HepG2 (cell line): ENCODE data around the gene NAA25. TPM values are rescaled to one million over a fixed set of nuclear protein-coding genes. Genes with fewer than 3 reads are reported as not detected.

Experiments used
- AHDC1 ChIP-seq: sonication (generic); formaldehyde crosslinking; IDR thresholded peaks from 2 replicates; pipeline ENCODE4 v1.5.1; 2020; ENCODE audit warnings: mild to moderate bottlenecking, missing genetic modification reagents, borderline replicate concordance
- CENPBD1 ChIP-seq: sonication (generic); formaldehyde crosslinking; IDR thresholded peaks from 2 replicates; pipeline ENCODE4 v1.8.0; 2022; ENCODE audit warnings: missing genetic modification reagents, low read depth, mild to moderate bottlenecking, borderline replicate concordance
- EZH2 ChIP-seq: conservative IDR thresholded peaks from 2 replicates; pipeline ENCODE4 v1.6.1; 2012; ENCODE audit warnings: mild to moderate bottlenecking, low read depth, low read length, moderate library complexity
- HIC2 ChIP-seq: sonication (generic); formaldehyde crosslinking; IDR thresholded peaks from 2 replicates; pipeline ENCODE4 v1.9.0; 2022; ENCODE audit warnings: low read depth, missing genetic modification reagents
- HOXA3 ChIP-seq: sonication (generic); formaldehyde crosslinking; IDR thresholded peaks from 2 replicates; pipeline ENCODE4 v1.5.0; 2020; ENCODE audit warnings: missing genetic modification reagents
- HOXA5 ChIP-seq: sonication (generic); formaldehyde crosslinking; IDR thresholded peaks from 2 replicates; pipeline ENCODE4 v1.4.0; 2020; ENCODE audit warnings: missing genetic modification reagents
- KDM3A ChIP-seq: IDR thresholded peaks from 2 replicates; pipeline ENCODE4 v1.6.1; 2018; ENCODE audit warnings: low read depth, missing compliant biosample characterization
- MED1 ChIP-seq: sonication (generic); formaldehyde crosslinking; IDR thresholded peaks from 2 replicates; pipeline ENCODE4 v1.4.0; 2020; ENCODE audit warnings: missing genetic modification reagents
- MIER2 ChIP-seq: IDR thresholded peaks from 2 replicates; pipeline ENCODE4 v1.6.1; 2016; ENCODE audit warnings: missing biosample characterization, missing genetic modification reagents
- NFE2 ChIP-seq: sonication (generic); formaldehyde crosslinking; IDR thresholded peaks from 2 replicates; pipeline ENCODE4 v1.4.0; 2020; ENCODE audit warnings: missing genetic modification reagents
- PTBP1 ChIP-seq: fragments of 200-400 bp; formaldehyde crosslinking; IDR thresholded peaks from 2 replicates; pipeline ENCODE4 v1.6.1; 2018; ENCODE audit warnings: low read length, low read depth; ENCODE audit not compliant: poor library complexity, severe bottlenecking
- TEAD2 ChIP-seq: sonication (generic); formaldehyde crosslinking; IDR thresholded peaks from 2 replicates; pipeline ENCODE4 v1.9.0; 2021; ENCODE audit warnings: missing genetic modification reagents
- TFAP4 ChIP-seq: sonication (generic); IDR thresholded peaks from 2 replicates; pipeline ENCODE4 v1.6.1; 2016; ENCODE audit warnings: low read depth, borderline replicate concordance
- TFDP2 ChIP-seq: sonication (generic); formaldehyde crosslinking; IDR thresholded peaks from 2 replicates; pipeline ENCODE4 v1.4.0; 2020; ENCODE audit warnings: missing genetic modification reagents
- ZNF235 ChIP-seq: sonication (generic); formaldehyde crosslinking; IDR thresholded peaks from 2 replicates; pipeline ENCODE4 v1.8.1; 2023; ENCODE audit warnings: mild to moderate bottlenecking, missing genetic modification reagents, borderline replicate concordance
- ZNF282 ChIP-seq: fragments of 450-650 bp; IDR thresholded peaks from 2 replicates; pipeline ENCODE4 v1.6.1; 2018; ENCODE audit not compliant: partially characterized antibody
- ZNF326 ChIP-seq: sonication (generic); formaldehyde crosslinking; IDR thresholded peaks from 2 replicates; pipeline ENCODE4 v1.4.0; 2020; ENCODE audit warnings: missing genetic modification reagents, borderline replicate concordance
- ZNF547 ChIP-seq: sonication (generic); formaldehyde crosslinking; IDR thresholded peaks from 2 replicates; pipeline ENCODE4 v1.5.1; 2020; ENCODE audit warnings: mild to moderate bottlenecking, missing genetic modification reagents
- ZNF674 ChIP-seq: sonication (generic); formaldehyde crosslinking; IDR thresholded peaks from 2 replicates; pipeline ENCODE4 v1.5.0; 2020; ENCODE audit warnings: low read depth, mild to moderate bottlenecking, missing genetic modification reagents
- polyA plus RNA-seq, 8 experiments: library from polyadenylated mRNA; depleted of rRNA in 3 of 8; stranded (reverse) in 7 of 8; unstranded in 1 of 8; fragments of >200 nt; fragmentation: Illumina TruSeq in 4 of 8; extraction: Trizol in 4 of 8; gene quantifications; 2 replicates each; pipeline versions ENCODE4 v1.2.1 to v1.2.3, GENCODE V29; 2011 to 2016; ENCODE audit warnings: low read depth in 4 of 8, missing spikeins in 1 of 8, mixed read lengths in 1 of 8; ENCODE audit not compliant: insufficient read depth in 1 of 8
- total RNA-seq, 5 experiments: library from RNA; depleted of rRNA; stranded (reverse); fragments of >200 nt; fragmentation: Illumina TruSeq; extraction: Trizol; gene quantifications; 2 replicates each; pipeline ENCODE4 v1.2.3, GENCODE V29; 2016; ENCODE audit warnings: low read depth in 1 of 5

The NAA25 gene
- total and polyA plus RNA-seq, 2 of the 13 experiments (the other 11 are each of a cell fraction or from before 2014, with no cell fraction given): 11.4 to 32.0 TPM

- TF ChIP-seq TFDP2 (CRISPR knock-in tag): peak; percentile 70
- TF ChIP-seq CENPBD1 (CRISPR knock-in tag): no peak; the same call in 1 of the 2 replicates
- 0 out of 2 replicates have a peak, but pooled peaks have one; percentile 15 for TF ChIP-seq KDM3A
- no peak for TF ChIP-seq HIC2 (CRISPR knock-in tag)
- TF ChIP-seq ZNF282: no peak
- no peak; the same call in 1 of the 2 replicates for TF ChIP-seq HOXA5 (CRISPR knock-in tag)
- no peak for TF ChIP-seq EZH2
- no peak for TF ChIP-seq ZNF547 (CRISPR knock-in tag)
- TF ChIP-seq MED1: 0 out of 2 replicates have a peak, but pooled peaks have one; percentile 13
- no peak for TF ChIP-seq NFE2 (CRISPR knock-in tag)
- no peak for TF ChIP-seq ZNF235 (CRISPR knock-in tag)
- no peak for TF ChIP-seq ZNF326 (CRISPR knock-in tag)
- no peak for TF ChIP-seq ZNF674 (CRISPR knock-in tag)
- TF ChIP-seq TFAP4: no peak
- no peak for TF ChIP-seq PTBP1
- peak; percentile 72 for TF ChIP-seq HOXA3
- TF ChIP-seq TEAD2 (CRISPR knock-in tag): no peak
- no peak for TF ChIP-seq MIER2
- no peak for TF ChIP-seq AHDC1 (CRISPR knock-in tag)
These were observed at the start of gene NAA25 (continued) for GRCh38 chr12:112108202-112109079.
